Testis (tissue), 3 donors: Measurements from ENCODE around the gene UROS. TPM values are rescaled to one million over a fixed set of nuclear protein-coding genes. Genes with fewer than 3 reads are reported as not detected.

Experiments used
- DNase-seq: peaks from one replicate; pipeline ENCODE4 v3.0.0-alpha.2; 2019
- H3K27ac ChIP-seq, 2 donors: fragments of 200-600 bp; sonication (generic); one replicate each; pipeline ENCODE4 v1.5.1; 2019
- H3K27me3 ChIP-seq: fragments of 200-600 bp; sonication (generic); one replicate; pipeline ENCODE4 v1.5.1; 2019
- H3K36me3 ChIP-seq: fragments of 200-600 bp; sonication (generic); one replicate; pipeline ENCODE4 v1.5.1; 2017; ENCODE audit warnings: low read depth; ENCODE audit errors: missing control alignments
- H3K4me1 ChIP-seq: fragments of 200-600 bp; sonication (generic); one replicate; pipeline ENCODE4 v1.5.1; 2019
- H3K4me3 ChIP-seq, 2 donors: fragments of 200-600 bp; sonication (generic); one replicate each; pipeline ENCODE4 v1.5.1; 2017 to 2019
- H3K9me3 ChIP-seq: fragments of 200-600 bp; sonication (generic); one replicate; pipeline ENCODE4 v1.5.1; 2017
- POLR2A ChIP-seq: fragments of 450-650 bp; IDR thresholded peaks from one replicate; pipeline ENCODE4 v1.6.1; 2017; ENCODE audit warnings: antibody characterized with exemption, mild to moderate bottlenecking, moderate library complexity
- WGBS, 2 donors: methylation state at CpG; one replicate each; pipeline ENCODE4 v1.1.5; 2018; 5-methylcytosine and 5-hydroxymethylcytosine counted together
- intact Hi-C: fragments of 100-400 bp; cut with DNase I; formaldehyde crosslinking; loops from one replicate; pipeline ENCODE4 v1.15.1; 2023; ENCODE audit warnings: low total_unique reads
- polyA plus RNA-seq: library from polyadenylated mRNA; stranded (reverse); fragments of 350-450 nt; fragmentation: Illumina TruSeq; extraction: RNeasy Lipid Tissue Mini Kit (QIAGEN cat#74804); gene quantifications from one replicate; pipeline ENCODE4 v1.2.3, GENCODE V29; 2014; ENCODE audit warnings: low read depth, low replicate concordance; ENCODE audit not compliant: insufficient read depth
- total RNA-seq, 2 donors: library from RNA; depleted of rRNA; stranded (reverse); fragments of >200 nt; gene quantifications; one replicate each; pipeline ENCODE4 v1.2.3, GENCODE V29; 2016
- TF ChIP-seq, protein P1 (sequence below), 3 experiments: fragments of 450-650 bp in 2 of 3; fragments of 200-600 bp in 1 of 3; sonication (generic) in 1 of 3; IDR thresholded peaks; one replicate each; pipeline ENCODE4 v1.5.1; 2016 to 2019; ENCODE audit warnings: antibody characterized with exemption in 3 of 3, mild to moderate bottlenecking in 2 of 3, moderate library complexity in 1 of 3

Gene UROS
- total and polyA plus RNA-seq, 3 donors from 2014 or later, result 62.5 to 70.3 (median 69.2) TPM

DNA sequence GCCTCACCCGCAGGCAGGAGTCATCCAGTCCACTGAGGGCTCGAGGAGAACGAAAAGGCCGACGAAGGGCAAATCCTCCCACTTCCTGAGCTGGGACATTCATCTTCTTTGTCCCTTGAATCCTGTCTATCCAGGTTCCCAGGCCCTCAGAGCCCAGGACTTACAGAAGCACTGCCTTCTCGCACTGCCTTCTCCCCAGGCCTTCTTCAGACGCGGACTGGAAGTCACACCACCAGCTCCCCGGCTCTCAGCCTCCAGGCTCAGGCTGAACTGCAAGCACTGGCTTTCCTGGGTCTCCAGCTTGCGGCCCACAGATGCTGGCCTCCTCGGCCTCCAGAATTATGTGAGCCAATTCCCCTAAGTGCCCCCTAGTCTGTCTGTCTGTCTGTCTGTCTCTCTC, 41.0 kb downstream of the UROS start:
- intact Hi-C loops, result no loop called here
- DNase-seq, result no peak
- Histone ChIP-seq H3K36me3 (no peaks in the 10 kb centered on the region), H3K4me1 (no peaks in the 10 kb centered on the region), H3K27ac (no peak overlapping the region), H3K9me3 (no peaks in the 10 kb centered on the region), H3K27me3 (no peaks in the 10 kb centered on the region), H3K4me3 (no peak overlapping the region)
- 82 to 88% methylated on average over 11 of the region's 11 CpGs for WGBS, 2 donors
- no peak for TF ChIP-seq POLR2A
- TF ChIP-seq, protein P1, sequence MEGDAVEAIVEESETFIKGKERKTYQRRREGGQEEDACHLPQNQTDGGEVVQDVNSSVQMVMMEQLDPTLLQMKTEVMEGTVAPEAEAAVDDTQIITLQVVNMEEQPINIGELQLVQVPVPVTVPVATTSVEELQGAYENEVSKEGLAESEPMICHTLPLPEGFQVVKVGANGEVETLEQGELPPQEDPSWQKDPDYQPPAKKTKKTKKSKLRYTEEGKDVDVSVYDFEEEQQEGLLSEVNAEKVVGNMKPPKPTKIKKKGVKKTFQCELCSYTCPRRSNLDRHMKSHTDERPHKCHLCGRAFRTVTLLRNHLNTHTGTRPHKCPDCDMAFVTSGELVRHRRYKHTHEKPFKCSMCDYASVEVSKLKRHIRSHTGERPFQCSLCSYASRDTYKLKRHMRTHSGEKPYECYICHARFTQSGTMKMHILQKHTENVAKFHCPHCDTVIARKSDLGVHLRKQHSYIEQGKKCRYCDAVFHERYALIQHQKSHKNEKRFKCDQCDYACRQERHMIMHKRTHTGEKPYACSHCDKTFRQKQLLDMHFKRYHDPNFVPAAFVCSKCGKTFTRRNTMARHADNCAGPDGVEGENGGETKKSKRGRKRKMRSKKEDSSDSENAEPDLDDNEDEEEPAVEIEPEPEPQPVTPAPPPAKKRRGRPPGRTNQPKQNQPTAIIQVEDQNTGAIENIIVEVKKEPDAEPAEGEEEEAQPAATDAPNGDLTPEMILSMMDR (IDR thresholded peaks at IDR 0.05), result no peak

DNA sequence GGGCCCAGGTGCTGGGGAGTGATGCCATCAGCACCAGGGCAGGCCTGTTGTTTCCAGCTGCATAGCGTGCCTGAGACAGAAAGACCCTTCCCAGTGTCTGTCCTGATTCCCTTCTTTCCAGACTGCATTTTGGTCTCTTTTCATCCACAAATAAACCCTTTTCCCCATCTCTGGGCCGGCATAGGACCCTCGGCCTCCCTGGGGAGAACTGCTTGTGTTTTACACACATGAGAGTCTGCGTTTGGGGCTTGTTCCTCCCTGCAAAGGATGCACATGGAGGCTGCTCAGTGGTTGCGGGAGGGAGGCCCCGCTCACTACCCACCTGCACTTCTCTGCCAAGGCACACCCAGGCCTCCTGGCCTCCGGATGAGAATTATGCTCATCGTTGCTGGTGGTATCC, 41.7 kb downstream of the UROS start:
- intact Hi-C loops, result no loop called here
- whole genome bisulfite sequencing, 2 donors, result 93 to 98% methylated on average over 6 to 8 of the region's 8 CpGs
- Histone ChIP-seq H3K27ac (no peak overlapping the region), H3K9me3 (no peaks in the 10 kb centered on the region), H3K36me3 (no peaks in the 10 kb centered on the region), H3K4me3 (no peak overlapping the region), H3K27me3 (no peaks in the 10 kb centered on the region), H3K4me1 (no peaks in the 10 kb centered on the region)
- DNase-seq, result no peak
- no peak for TF ChIP-seq POLR2A
- TF ChIP-seq, protein P1 (IDR thresholded peaks at IDR 0.05), result no peak

DNA sequence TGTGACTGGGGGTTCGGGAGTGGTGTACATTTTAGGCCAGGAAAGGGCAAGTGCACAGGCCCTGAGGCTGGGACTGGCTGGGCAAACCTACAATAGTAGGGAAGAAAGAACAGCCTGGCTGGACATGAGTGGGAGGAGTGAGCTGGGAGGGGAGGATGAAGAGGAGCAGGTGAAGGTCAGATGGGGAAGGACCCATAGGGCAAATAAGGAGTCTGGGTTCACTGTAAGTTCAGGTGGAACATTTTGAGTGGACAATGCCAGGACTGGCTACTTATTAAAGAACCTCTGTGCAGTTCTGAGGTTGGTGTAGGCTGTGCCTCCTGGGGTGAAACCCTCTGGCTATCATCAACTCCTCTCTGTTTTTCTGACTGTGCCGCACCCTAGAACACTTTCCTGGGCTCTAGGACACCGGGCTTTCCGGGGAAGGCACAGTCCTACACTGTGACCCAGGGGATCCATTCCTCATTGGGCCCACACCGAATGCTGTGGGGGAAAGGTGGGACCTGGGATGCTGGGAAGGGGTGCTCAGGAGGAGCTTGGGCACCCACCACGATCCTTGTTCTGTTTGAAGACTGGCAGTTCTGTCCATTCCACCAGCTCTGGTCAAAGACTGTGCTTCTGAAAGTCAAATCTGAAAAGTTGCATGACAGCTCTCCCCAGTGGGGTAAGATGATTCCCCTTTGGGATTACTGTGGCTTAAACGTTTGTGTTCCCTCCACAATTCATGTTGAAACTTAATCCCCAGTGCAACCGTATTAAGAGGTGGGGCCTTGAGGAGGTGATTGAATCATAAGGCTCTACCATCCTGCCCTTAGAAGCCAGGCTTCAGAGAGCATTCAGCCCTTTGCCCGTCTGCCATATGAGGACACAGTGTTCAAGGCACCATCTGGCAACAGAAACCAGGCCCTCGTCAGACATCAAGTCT, 43.4 kb downstream of the UROS start:
- TF ChIP-seq, protein P1 (IDR thresholded peaks at IDR 0.05), result no peak
- TF ChIP-seq POLR2A, result no peak
- intact Hi-C loops, result no loop called here
- WGBS, 2 donors, result 77 to 90% methylated on average over 10 of the region's 10 CpGs
- no peak overlapping the region for H3K4me3 ChIP-seq
- no peaks in the 10 kb centered on the region for H3K36me3 ChIP-seq
- H3K4me1 ChIP-seq, result no peaks in the 10 kb centered on the region
- H3K9me3 ChIP-seq, result no peaks in the 10 kb centered on the region
- H3K27me3 ChIP-seq, result no peaks in the 10 kb centered on the region
- DNase-seq, result no peak
- H3K27ac ChIP-seq, result no peak overlapping the region

DNA sequence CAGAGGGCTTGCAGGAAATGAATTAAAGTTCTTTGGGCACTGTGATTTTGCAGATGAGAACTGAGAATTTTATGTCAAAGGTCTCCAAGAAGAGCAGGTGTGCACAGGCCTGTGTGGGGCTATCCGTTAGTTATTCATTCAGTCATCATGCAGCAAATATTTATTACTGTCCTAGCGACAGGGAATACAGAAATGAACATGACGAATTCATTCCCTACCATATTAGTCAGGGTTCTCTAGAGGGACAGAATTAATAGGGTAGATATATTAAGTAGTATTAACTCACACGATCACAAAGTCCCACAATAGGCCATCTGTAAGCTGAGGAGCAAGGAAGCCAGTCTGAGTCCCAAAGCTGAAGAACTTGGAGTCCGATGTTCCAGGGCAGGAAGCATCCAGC, 44.5 kb downstream of the UROS start:
- TF ChIP-seq, protein P1 (IDR thresholded peaks at IDR 0.05), result no peak
- no peak for TF ChIP-seq POLR2A
- Histone ChIP-seq H3K27ac (no peak overlapping the region), H3K4me3 (no peak overlapping the region), H3K36me3 (no peaks in the 10 kb centered on the region), H3K27me3 (no peaks in the 10 kb centered on the region), H3K9me3 (no peaks in the 10 kb centered on the region), H3K4me1 (no peaks in the 10 kb centered on the region)
- DNase-seq, result no peak
- WGBS, 2 donors, result 59 to 67% methylated on average over 5 of the region's 5 CpGs
- intact Hi-C loops, result no loop called here

DNA sequence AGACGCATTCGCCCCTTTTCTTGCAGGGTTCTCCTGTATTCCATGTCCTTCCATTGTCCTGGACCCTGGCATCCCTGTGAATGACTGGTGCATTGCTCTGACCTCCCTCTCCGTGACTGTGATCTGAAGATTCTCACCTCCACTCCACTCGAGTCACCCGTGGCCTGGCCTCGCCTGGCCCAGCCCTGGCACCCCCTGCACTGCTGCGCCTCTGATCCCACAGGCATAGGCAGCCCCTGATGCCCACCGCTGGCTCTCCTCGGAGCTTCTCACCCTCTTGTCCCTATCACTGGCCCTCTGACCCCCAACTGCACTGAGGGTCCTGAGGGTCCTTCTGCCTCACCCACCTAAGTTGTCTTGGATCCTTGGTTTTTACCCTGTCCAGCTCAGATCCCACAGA, 45.3 kb downstream of the UROS start:
- H3K27me3 ChIP-seq, result no peaks in the 10 kb centered on the region
- 95% methylated on average over 9 of the region's 9 CpGs for WGBS, 2 donors
- H3K4me1 ChIP-seq, result no peaks in the 10 kb centered on the region
- H3K9me3 ChIP-seq, result no peaks in the 10 kb centered on the region
- no peak overlapping the region for H3K27ac ChIP-seq
- no peak for DNase-seq
- H3K4me3 ChIP-seq, result no peak overlapping the region
- TF ChIP-seq, protein P1 (IDR thresholded peaks at IDR 0.05), result no peak
- TF ChIP-seq POLR2A, result no peak
- H3K36me3 ChIP-seq, result no peaks in the 10 kb centered on the region
- intact Hi-C loops, result no loop called here
